Fibroblast of skin of scalp (primary cell): Measurements from ENCODE around the gene CHST3. TPM values are rescaled to one million over a fixed set of nuclear protein-coding genes. Genes with fewer than 3 reads are reported as not detected.
"Not testable (repeated sequence)": the region's sequence is repeated elsewhere in the genome, so short reads cannot be mapped to it uniquely, and the experiment has no call there.

Experiments used
- DNase-seq: peaks from one replicate; pipeline ENCODE4 v3.0.0-alpha.2; 2013
- polyA plus RNA-seq, 2 experiments: library from polyadenylated mRNA; unstranded; fragments of 120-200 nt; gene quantifications; one replicate each; pipeline ENCODE4 v1.2.1, GENCODE V29; 2013; ENCODE audit not compliant: insufficient read length in 2 of 2

Gene CHST3, protein sequence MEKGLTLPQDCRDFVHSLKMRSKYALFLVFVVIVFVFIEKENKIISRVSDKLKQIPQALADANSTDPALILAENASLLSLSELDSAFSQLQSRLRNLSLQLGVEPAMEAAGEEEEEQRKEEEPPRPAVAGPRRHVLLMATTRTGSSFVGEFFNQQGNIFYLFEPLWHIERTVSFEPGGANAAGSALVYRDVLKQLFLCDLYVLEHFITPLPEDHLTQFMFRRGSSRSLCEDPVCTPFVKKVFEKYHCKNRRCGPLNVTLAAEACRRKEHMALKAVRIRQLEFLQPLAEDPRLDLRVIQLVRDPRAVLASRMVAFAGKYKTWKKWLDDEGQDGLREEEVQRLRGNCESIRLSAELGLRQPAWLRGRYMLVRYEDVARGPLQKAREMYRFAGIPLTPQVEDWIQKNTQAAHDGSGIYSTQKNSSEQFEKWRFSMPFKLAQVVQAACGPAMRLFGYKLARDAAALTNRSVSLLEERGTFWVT
- polyA plus RNA-seq (2013, experiment 1 of 2; ENCODE audit: insufficient read length) = 31.6 TPM
- 32.2 TPM for polyA plus RNA-seq (2013, experiment 2 of 2; ENCODE audit: insufficient read length)

DNA sequence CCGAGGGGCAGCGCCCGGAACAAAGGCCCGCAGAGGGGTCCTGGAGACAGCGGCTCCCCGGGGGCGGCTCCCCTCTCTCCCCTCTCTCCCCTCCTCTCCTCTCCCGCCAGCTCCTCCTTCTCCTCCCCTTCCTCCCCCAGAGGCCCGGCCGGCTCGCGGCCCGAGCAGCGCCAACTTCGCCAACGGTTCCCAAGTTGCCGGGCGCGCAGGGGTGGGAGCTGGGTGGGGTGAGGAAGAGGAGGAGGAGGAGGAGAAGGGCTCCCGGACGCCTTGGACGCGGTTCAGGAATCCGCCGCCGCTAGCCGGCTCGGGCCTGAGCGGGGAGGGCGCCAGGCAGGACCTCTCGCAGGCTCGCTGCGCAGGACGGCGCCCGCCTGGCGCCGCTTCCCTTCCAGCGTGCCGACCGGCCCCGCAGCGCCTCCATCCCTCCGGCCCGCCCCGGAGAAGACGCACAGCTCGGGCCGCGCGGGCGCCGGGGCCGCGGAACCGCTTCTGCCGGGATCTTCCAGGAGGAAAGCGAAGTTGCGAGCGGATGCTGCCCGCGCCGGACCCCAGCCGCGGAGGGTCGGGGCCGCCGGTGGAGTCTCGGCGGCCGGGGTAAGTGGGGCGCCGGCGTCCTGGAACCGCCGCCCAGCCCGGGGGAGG, at the start of gene CHST3:
Gene CHST3, plus strand, starts transcription at position 298 of the 645 bp plus-strand sequence. CDS start 41,448 bp downstream, outside the sequence.
- DNase-seq = peak; percentile 72

DNA sequence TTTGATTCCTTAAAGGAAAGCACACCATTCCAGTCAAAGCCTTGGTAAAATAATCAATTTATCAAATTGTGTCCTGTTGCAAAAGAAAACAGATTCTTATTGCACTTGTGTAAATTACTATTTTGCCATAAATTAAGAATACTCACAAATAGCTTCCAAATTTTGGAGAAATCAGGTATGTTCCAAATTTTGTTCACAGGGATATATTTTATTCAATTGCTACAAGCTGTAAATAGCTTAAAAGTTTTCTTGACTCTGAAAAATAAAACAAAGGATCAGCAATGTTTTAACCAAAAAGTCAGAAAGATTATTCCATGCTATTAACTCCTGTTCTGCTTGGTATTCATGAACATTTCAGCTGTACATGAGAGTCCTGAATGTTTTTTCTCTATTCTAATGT, 47.4 kb upstream of the CHST3 start:
- DNase-seq = no peak

DNA sequence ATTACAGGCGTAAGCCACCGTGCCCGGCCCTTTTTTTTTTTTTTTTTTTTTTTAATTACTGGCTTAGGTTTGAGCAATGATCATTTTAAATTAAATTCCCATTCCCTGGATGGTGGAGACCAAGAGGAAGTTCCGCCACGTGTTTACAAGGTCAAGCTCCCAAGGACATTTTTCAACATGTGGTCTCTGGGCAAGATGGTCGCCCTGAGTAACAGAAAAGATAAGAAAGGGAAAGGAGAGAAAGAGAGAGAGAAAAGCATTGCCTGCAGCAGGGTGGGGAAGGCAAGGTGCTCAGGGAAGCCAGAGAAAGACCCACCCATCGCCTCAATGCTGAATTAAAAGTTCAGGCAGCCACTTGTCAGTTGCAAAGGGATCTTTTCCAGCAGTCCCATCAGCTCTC, 45.2 kb upstream of the CHST3 start:
- DNase-seq = no peak

DNA sequence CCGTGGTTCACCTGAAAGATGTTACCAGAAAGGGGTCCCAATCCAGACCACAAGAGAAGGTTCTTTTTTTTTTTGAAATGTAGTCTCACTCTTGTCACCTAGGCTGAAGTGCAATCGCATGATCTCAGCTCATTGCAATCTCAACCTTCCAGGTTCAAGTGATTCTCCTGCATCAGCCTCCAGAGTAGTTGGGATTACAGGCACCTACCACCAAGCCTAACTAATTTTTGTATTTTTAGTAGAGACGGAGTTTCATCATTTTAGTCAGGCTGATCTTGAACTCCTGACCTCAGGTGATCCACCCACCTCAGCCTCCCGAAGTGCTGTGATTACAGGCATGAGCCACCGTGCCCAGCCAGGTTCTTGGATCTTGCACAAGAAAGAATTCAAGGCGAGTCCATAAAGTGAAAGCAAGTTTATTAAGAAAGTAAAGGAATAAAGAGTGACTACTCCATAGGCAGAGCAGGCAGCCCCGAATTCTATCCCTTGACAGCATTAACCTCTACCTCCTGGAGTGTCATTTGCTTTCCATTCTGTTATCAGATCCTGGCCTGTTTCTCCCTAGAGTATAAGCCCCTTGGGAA, 44.1 kb upstream of the CHST3 start:
- DNase-seq = not testable (repeated sequence)

DNA sequence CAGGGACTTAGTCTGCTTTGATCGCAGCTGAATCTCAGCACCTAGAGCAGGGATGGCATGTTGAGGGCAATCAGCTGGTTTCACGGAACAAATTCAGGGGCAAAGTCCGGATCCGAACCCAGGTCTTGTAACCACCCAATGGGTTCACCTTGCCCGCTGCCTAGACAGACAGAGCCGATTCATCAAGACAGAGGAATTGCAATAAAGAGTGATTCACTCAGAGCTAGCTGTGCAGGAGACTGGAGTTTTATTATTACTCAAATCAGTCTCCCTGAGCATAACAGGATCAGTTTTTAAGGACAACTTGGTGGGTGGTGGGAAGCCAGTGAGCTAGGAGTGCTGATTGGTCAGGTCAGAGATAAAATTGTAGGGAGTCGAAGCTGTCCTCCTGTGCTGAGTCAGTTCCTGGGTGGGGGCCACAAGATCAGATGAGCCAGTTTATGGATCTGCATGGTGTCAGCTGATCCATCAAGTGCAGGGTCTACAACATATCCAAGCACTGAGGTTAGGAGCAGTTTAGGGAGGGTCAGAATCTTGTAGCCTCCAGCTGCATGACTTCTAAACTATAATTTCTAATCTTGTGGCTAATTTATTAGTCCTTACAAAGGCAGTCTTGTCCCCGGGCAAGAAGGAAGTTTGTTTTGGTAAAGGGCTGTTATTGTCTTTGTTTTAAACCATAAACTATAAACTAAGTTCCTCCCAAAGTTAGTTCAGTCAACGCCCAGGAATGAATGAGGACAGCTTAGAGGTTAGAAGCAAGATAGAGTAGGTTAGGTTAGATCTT, 43.5 kb upstream of the CHST3 start:
- DNase-seq = no peak

DNA sequence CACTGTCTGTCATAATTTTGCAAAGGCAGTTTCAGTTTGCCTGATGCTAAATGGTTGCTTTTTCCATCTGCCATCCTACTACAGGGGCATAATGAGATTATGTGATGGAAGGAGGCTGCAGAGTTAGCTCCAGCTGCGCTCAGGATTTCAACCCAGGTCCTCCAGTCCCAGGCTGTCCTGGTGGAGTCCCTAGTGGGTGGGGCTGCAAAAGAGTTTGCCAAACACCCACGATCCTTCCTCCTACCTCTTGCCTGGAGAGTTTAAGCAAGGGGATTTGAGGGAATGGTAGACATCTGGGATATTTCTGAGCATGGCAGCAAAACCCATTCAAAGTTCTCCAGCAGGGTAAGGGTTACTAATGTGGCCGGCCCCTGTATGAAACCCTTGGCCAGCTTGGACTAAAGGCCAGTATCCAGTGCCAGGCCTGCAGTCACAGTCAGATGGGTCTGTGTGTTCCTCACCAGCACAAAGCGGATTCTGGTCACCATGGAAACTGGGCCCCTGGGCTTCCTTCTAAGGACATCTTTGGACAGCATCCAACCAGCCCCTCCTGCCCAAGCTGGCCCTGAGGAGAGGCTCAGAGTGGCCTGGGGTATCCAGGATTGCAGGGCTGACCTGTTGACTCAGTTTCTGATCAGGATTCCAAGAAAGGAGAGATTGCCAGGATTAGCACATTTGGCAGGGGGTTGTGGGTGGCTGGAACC, 42.7 kb upstream of the CHST3 start:
- no peak for DNase-seq

DNA sequence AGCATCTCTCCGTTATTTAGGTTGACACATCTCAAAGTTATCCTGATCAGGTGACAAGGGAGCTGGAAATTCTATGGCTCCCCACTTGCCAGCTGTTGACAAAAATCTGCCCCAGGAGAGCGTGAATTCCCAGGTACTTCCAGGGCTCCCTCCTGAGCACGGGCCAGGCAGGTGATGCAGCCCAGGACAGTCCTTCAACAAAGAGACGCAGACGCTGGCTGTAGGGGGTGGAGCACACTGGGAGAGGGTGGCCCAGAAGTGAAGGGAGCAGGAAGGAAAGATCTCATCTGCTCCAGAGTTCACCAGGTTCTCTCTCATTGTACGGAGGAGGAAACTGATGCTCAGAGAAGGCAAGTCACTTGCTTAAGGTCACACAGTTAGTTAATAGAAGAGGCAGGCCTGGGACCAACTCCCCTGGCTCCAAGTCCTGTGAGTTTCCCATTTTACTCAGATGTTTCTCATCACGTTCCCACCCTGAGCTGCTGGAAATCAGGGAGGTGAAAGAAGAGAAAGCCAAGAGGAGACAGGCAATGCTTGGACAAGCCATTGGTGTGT, 41.0 kb upstream of the CHST3 start:
- DNase-seq = no peak

DNA sequence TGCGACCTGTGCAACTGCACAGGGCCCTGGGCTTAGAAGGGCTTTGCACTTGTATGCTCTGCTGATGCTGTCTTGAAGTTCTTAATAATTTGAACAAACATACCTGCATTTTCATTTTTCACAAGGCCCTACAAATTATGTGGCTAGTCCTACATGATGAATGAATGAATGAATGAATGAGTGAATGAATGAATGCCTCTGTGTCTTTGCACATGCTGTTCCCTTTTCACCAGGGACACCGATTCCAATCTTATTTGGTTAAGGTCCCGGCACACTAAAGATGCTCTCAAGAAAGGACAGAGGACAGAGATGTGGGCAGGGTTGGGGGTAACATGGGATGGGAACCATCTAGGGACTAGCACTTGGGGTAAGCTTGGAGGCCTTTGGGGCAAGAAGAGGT, 39.4 kb upstream of the CHST3 start:
- no peak for DNase-seq

DNA sequence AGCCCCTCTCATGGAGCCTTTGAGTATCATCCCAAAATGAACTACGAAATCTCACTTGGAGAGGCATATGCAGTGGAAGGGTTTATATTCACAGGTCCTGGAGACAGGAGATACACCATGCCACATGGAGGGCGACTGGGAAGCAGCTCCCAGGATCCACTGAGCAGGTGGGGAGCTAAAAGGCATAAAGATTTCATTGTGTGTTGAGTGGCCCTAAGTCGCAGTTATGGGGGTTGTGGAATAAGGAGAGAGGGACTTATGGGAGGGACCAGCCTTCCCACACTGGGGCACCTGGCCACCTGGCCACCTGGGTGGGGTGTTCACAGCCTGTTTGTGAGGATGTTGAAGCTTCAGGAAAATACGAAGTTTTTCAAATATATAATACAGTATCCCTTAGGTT, 37.0 kb upstream of the CHST3 start:
- DNase-seq = no peak

DNA sequence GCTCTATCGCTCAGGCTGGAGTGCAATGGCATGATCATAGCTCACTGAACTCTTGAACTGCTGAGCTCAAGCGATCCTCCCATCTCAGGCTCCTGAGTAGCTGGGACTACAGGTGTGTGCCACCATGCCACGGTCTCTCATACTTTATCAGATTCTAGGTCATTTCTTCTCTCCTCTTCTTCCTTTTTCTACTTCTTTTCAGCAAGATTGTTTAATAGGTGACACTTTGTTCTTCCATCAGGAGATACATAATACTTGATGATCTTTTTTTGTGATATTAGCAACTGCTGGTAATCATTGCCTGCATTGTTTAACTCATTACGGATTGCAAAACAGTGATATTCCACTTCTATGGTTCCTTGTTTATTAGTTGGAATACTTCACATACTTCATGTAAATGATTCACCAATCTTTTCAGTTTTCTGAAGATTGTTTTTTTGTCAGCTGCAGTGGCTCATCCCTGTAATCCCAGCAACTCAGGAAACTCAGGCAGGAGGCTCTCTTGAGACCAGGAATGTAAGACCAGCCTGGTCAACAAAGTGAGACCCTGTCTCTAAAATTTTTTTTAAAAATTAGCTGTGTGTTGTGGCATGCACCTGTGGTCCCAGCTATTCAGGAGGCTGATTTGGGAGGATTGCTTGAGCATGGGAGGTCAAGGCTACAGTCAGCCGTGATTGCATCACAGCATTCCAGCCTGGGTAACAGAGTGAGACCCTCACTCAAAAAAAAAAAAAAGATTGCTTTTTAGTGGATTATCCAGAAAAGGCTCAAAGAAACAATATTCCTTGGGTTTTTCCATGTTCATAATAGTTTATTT, 36.2 kb upstream of the CHST3 start:
- peak; percentile 50 for DNase-seq

DNA sequence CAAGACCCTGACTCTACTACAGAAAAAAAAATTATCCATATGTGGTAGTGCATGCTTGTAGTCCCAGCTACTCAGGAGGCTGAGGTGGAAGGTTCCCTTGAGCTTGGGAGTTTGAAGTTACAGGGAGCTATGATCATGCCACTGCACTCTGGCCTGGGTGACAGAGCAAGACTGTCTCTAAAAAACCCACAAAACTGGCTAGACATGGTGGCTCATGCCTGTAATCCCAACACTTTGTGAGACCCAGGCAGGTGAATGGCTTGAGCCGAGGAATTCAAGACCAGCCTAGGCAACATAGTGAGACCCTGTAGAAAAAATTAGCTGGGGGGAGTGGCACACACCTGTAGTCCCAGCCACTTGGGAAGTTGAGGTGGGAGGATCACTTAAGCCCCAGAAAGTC, 32.9 kb upstream of the CHST3 start:
- no peak for DNase-seq

DNA sequence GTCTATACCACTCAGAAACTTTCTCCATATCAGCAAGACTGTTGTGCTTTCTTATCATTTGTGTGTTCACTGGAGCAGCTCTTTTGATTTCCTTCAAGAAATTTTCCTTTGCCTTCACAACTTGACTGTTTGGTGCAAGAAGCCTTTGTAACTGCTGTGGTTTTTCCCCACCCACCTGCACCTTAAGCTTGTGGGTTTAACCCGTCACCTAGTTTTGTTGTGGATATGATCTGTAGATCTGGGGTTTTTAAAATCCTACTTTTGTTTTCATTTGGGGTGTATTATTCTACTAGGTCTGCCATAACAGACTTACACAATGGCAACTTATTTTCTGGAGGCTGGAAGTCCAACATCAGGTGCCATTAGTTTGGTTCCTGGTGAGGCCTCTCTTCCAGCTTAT, 30.5 kb upstream of the CHST3 start:
- no peak for DNase-seq

DNA sequence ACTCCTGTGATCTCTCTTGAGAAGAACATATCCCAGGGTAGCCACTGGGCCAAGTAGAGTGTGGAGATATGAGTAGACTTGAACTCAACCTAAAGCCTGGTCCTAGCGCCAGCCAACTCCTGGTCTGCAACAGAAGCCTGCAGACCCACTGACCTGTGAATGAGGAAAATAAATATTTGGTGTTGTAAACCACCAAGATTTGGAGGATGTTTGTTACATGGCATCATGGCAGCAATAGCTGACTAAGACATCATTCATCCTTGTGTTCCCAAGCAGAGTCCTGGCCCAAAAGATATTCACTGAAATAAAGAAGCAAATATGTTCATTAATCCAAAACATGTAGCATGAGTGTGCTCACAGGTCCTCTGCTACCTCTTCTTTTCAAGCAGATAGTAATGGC, 26.0 kb upstream of the CHST3 start:
- no peak for DNase-seq

DNA sequence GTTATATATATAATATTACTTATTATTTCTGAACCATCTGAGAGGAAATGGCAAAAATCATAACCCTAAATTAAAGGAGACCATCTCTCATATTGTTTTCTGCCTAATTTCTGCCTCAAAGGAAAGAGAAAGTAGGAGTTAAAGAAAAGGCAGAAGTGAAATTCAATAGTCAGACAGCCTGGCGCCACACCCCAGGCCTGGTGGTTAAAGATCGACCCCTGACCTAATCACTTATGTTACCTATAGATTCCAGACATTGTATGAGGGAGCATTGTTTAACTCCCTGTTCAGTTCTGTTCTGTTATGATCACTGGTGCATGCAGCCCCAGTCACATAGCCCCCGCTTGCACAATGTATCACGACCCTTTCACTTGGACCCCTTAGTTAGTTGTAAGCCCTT, 24.9 kb upstream of the CHST3 start:
- no peak for DNase-seq

DNA sequence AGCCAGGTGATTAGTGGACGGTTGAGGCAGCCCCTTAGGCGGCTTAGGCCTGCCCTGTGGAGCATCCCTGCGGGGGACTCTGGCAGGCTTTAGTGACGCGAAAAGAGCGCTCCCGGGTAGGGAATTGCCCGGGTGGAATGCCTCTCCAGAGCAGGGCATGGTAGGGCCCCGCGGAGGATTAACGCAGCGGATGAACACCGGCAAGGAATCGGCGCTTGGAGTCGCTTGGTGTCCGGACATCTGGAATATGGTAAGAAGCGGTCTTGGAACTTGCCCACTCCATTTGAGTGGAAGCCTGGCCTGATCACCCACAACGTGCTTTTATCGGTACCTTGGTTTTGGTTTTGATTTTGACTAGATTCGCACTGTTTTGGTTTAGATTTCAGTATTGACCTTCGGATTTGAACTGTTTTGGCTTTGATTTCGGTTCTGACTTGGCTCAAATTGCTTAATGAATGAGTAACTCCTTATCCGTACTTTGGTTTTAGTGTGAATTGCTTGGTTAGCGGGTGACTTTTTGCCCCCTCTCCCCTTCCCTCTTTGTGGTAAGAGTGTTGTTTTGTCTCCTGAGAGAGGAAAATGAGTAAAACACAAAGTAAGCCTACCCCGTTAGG, 24.2 kb upstream of the CHST3 start:
- DNase-seq = no peak

DNA sequence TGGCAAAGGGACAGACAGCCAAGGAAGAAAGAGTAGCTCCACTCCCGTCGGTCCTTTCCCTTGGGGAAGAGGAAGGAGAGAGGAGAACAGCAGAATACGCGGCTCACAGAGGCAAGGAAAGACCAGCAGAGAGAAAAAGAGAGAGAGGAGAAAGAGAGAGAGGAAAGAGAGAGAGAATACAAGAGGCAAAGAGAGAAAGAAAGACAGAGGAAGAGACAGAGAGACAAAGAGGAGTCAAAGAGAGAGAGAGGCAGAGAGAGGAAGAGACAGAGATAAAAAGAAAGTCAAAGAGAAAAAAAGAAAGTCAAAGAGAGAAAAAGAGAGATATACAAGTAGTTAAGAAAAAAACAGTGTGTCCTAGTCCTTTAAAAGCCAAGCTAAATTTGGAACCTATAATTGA, 23.4 kb upstream of the CHST3 start:
- no peak for DNase-seq

DNA sequence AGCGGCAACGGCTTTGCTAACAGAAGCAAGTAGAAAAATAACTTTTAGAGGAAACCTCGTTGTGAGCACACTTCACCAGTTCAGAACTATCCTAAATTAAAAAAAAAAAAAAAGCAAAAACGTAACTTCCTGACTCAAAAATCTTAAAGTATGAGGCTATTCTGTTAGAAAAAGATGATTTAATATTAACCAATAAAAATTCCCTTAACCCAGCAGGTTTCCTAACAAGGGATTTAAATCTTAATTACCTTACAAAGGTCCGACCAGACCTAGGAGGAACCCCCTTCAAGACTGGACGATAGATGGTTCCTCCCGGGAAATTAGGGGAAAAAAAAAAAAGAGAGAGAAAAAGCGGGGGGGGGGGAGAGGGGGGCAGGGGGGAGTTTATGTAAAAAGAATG, 22.9 kb upstream of the CHST3 start:
- DNase-seq = no peak

DNA sequence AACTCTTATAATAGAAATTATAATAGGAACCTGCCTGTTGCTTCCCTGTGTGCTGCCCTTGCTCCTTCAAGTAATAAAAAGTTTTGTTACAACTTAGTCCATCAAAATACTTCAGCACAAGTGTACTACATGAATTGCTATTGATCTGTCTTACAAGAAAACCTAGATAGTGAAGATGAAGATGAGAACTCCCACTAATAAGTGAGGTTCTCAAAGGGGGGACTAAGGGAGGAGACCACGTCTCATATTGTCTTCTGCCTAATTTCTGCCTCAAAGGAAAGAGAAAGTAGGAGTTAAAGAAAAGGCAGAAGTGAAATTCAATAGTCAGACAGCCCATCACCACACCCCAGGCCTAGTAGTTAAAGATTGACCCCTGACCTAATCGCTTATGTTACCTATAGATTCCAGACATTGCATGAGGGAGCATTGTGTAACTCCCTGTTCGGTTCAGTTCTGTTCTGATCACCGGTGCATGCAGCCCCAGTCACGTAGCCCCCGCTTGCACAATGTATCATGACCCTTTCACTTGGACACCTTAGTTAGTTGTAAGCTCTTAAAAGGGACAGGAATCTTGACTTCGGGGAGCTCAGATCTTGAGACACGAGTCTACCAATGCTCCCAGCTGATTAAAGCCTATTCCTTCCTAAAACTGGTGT, 18.2 kb upstream of the CHST3 start:
- no peak for DNase-seq

DNA sequence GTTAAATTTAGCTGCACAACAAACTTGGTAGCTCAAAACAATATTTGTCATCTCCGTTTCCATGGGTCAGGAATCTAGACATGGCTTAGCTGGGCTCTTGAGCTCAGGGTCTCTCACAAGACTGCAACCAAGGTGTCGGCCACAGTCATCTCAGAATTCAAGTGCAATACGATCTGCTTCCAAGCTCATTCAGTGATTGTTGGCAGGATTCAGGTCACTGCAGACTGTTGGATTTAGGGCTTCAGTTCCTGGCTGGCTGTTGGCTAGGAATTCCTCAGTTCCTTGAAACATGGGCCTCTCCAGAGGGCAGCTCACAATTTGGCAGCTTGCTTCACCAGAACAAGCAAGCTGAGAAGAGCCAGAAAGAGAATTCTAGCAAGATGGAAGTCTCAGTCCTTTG, 17.5 kb upstream of the CHST3 start:
- DNase-seq = no peak
